SK-N-SH treated with all-trans-retinoic acid at 6 μM for 48 hours (cell line): Measurements from ENCODE around the gene KCNH4.

Source experiments
- ATAC-seq: fragments of 200-7000 bp; cut with Tn5 transposase; 3 replicates; pipeline ENCODE4 v1.9.1; 2020; ENCODE audit warnings: mild to moderate bottlenecking, moderate library complexity
- ARNTL ChIP-seq: fragments of 450-650 bp; formaldehyde crosslinking; IDR thresholded peaks from 2 replicates; pipeline ENCODE4 v1.5.0; 2020; ENCODE audit warnings: low read depth, mild to moderate bottlenecking, moderate library complexity, borderline replicate concordance
- BACH2 ChIP-seq: fragments of 250-450 bp; sonication (Bioruptor Pico); IDR thresholded peaks from 2 replicates; pipeline ENCODE4 v1.9.0; 2021; ENCODE audit warnings: mild to moderate bottlenecking, borderline replicate concordance
- CSDC2 ChIP-seq: fragments of 250-450 bp; sonication (Bioruptor Pico); IDR thresholded peaks from 2 replicates; pipeline ENCODE4 v1.5.0; 2020; ENCODE audit warnings: mild to moderate bottlenecking, moderate library complexity
- CSRNP3 ChIP-seq: fragments of 250-450 bp; sonication (Bioruptor Pico); IDR thresholded peaks from 2 replicates; pipeline ENCODE4 v1.5.1; 2021; ENCODE audit warnings: mild to moderate bottlenecking, moderate library complexity
- ESRRG ChIP-seq: fragments of 250-450 bp; sonication (Bioruptor Pico); IDR thresholded peaks from 2 replicates; pipeline ENCODE4 v1.6.1; 2021; ENCODE audit warnings: mild to moderate bottlenecking
- GLIS3 ChIP-seq: fragments of 250-450 bp; sonication (Bioruptor Pico); IDR thresholded peaks from 2 replicates; pipeline ENCODE4 v1.5.0; 2020; ENCODE audit warnings: mild to moderate bottlenecking, moderate library complexity
- ISL1 ChIP-seq: fragments of 250-450 bp; sonication (Bioruptor Pico); IDR thresholded peaks from 2 replicates; pipeline ENCODE4 v2.1.2; 2022; ENCODE audit warnings: mild to moderate bottlenecking, moderate library complexity
- OSR1 ChIP-seq: fragments of 250-450 bp; sonication (Bioruptor Pico); IDR thresholded peaks from 2 replicates; pipeline ENCODE4 v1.8.0; 2022; ENCODE audit warnings: moderate library complexity, mild to moderate bottlenecking, inconsistent platforms
- PATZ1 ChIP-seq: fragments of 250-450 bp; sonication (Bioruptor Pico); IDR thresholded peaks from 2 replicates; pipeline ENCODE4 v1.8.0; 2020; ENCODE audit warnings: mild to moderate bottlenecking, moderate library complexity, borderline replicate concordance
- POU6F1 ChIP-seq: fragments of 250-450 bp; sonication (Bioruptor Pico); IDR thresholded peaks from 2 replicates; pipeline ENCODE4 v1.8.0; 2021; ENCODE audit warnings: low read depth, mild to moderate bottlenecking, moderate library complexity, borderline replicate concordance
- PPARA ChIP-seq: fragments of 250-450 bp; sonication (Bioruptor Pico); IDR thresholded peaks from 2 replicates; pipeline ENCODE4 v1.5.0; 2020; ENCODE audit warnings: mild to moderate bottlenecking, borderline replicate concordance
- RARB ChIP-seq: fragments of 250-450 bp; sonication (Bioruptor Pico); IDR thresholded peaks from 2 replicates; pipeline ENCODE4 v1.8.0; 2021; ENCODE audit warnings: mild to moderate bottlenecking, moderate library complexity
- SNAI2 ChIP-seq: fragments of 250-450 bp; sonication (Bioruptor Pico); IDR thresholded peaks from 2 replicates; pipeline ENCODE4 v1.5.0; 2020; ENCODE audit warnings: mild to moderate bottlenecking, moderate library complexity
- TCF4 ChIP-seq: fragments of 250-450 bp; sonication (Bioruptor Pico); IDR thresholded peaks from 2 replicates; pipeline ENCODE4 v1.8.0; 2021; ENCODE audit warnings: mild to moderate bottlenecking, moderate library complexity, borderline replicate concordance
- TOX ChIP-seq: fragments of 250-450 bp; sonication (Bioruptor Pico); IDR thresholded peaks from 2 replicates; pipeline ENCODE4 v1.8.0; 2021; ENCODE audit warnings: mild to moderate bottlenecking, moderate library complexity, borderline replicate concordance
- TSHZ2 ChIP-seq: fragments of 250-450 bp; sonication (Bioruptor Pico); IDR thresholded peaks from 2 replicates; pipeline ENCODE4 v1.5.0; 2020; ENCODE audit warnings: mild to moderate bottlenecking, moderate library complexity
- ZC3H10 ChIP-seq: fragments of 250-450 bp; sonication (Bioruptor Pico); IDR thresholded peaks from 2 replicates; pipeline ENCODE4 v1.5.1; 2021; ENCODE audit warnings: mild to moderate bottlenecking, moderate library complexity
- ZFP3 ChIP-seq: fragments of 250-450 bp; sonication (Bioruptor Pico); IDR thresholded peaks from 2 replicates; pipeline ENCODE4 v1.5.0; 2020; ENCODE audit warnings: mild to moderate bottlenecking, moderate library complexity
- ZFP30 ChIP-seq: fragments of 450-650 bp; formaldehyde crosslinking; IDR thresholded peaks from 2 replicates; pipeline ENCODE4 v1.5.0; 2022; ENCODE audit warnings: mild to moderate bottlenecking, moderate library complexity
- ZNF565 ChIP-seq: fragments of 450-650 bp; formaldehyde crosslinking; conservative IDR thresholded peaks from 2 replicates; pipeline ENCODE4 v1.5.0; 2020; ENCODE audit warnings: low read depth, mild to moderate bottlenecking, moderate library complexity
- ZNF70 ChIP-seq: fragments of 450-650 bp; formaldehyde crosslinking; IDR thresholded peaks from 2 replicates; pipeline ENCODE4 v1.5.0; 2020; ENCODE audit warnings: mild to moderate bottlenecking, moderate library complexity
- ZNF8 ChIP-seq: fragments of 450-650 bp; formaldehyde crosslinking; IDR thresholded peaks from 2 replicates; pipeline ENCODE4 v1.5.0; 2020; ENCODE audit warnings: mild to moderate bottlenecking, moderate library complexity

KCNH4 gene

GRCh38 chr17:42190491-42191274 lies 9.7 kb upstream of the KCNH4 start:
- ATAC-seq: no peak
- TF ChIP-seq TSHZ2 (CRISPR knock-in tag): no peak
- no peak for TF ChIP-seq ZNF70 (CRISPR knock-in tag)
- no peak for TF ChIP-seq RARB (CRISPR knock-in tag)
- TF ChIP-seq CSRNP3: no peak
- no peak for TF ChIP-seq PPARA (CRISPR knock-in tag)
- no peak for TF ChIP-seq ZC3H10
- no peak for TF ChIP-seq OSR1 (CRISPR knock-in tag)
- TF ChIP-seq TOX (CRISPR knock-in tag): no peak
- no peak for TF ChIP-seq BACH2 (CRISPR knock-in tag)
- no peak for TF ChIP-seq ARNTL (CRISPR knock-in tag)
- no peak for TF ChIP-seq GLIS3 (CRISPR knock-in tag)
- no peak for TF ChIP-seq PATZ1 (CRISPR knock-in tag)
- no peak for TF ChIP-seq ZNF565
- TF ChIP-seq SNAI2 (CRISPR knock-in tag): no peak
- no peak for TF ChIP-seq ZFP3 (CRISPR knock-in tag)
- no peak for TF ChIP-seq ZNF8 (CRISPR knock-in tag)
- TF ChIP-seq ESRRG (CRISPR knock-in tag): no peak
- TF ChIP-seq ISL1 (CRISPR knock-in tag): no peak
- TF ChIP-seq ZFP30 (CRISPR knock-in tag): no peak

GRCh38 chr17:42189651-42189965 lies 8.7 kb upstream of the KCNH4 start:
- ATAC-seq: no peak
- TF ChIP-seq ZC3H10 (no peak), BACH2 (CRISPR knock-in tag) (no peak), TCF4 (CRISPR knock-in tag) (no peak), CSRNP3 (no peak), CSDC2 (CRISPR knock-in tag) (no peak), SNAI2 (CRISPR knock-in tag) (no peak), ZNF565 (no peak), ESRRG (CRISPR knock-in tag) (no peak), TOX (CRISPR knock-in tag) (no peak), ISL1 (CRISPR knock-in tag) (no peak), POU6F1 (CRISPR knock-in tag) (no peak), OSR1 (CRISPR knock-in tag) (no peak)
